Measurements from ENCODE around the gene FAM98B.

Gene FAM98B

DNA sequence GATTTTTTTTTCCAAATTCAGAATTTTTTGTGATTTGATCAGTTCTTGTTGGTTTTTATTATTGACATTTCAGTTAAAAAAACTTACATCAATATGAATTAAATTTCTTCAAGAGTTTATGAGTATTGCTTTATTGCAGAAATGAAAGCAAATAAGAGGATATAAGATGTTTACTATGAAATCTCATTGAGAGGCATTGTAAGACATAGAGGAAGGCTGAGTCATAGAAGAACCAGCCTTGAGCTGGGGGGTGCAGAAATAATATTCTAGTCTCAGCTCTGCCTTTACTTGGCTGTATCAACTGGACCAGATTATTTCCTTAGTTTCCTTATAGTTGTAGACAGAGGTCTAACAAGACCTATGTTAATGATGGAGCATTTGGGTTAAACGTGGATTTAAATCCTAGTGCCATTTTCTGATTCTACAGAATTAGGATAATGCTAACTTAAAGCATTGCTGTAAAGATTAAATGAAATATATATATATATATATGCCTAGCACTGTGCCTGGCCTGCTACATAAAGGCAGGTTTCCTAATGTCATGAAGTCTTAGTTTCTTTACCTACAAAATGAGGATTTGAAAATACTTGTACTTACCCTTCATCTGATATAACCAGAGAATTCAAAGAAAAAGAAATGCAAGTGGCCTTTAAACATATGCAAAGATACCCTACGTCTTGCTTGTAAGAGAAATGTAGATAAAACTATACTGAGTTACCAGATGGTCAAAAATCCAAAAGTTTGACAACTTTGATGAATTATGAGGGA lies 7.3 kb downstream of the FAM98B start:
- no peak for DNase-seq (ENCODE audit: low read depth)

DNA sequence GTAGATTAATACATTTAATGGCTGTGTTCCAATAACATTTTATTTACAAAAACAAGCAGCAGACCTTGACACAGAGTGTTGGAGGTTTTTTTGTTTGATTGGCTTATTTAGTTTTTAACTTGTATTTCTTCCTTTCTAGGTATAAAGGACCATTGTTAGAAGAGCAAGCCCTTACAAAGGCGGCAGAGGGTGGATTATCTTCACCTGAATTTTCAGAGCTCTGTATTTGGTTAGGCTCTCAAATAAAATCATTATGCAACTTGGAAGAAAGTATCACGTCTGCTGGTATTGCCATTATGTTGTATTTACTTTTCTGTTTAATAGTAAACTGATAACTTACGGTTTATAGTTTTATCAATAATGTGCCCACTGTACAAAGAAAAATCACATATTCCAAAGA lies 10.0 kb downstream of the FAM98B start:
- no peak for DNase-seq (ENCODE audit: low read depth)

GRCh38 chr15:38464675-38465074 lies 10.7 kb downstream of the FAM98B start:
- no peak for DNase-seq (ENCODE audit: low read depth)

- DNase-seq (ENCODE audit: low read depth), result no peak
Measured at GRCh38 chr15:38470816-38471215, 16.9 kb downstream of the FAM98B start.

- DNase-seq (ENCODE audit: low read depth), result no peak
Measured at GRCh38 chr15:38471974-38472373, 18.0 kb downstream of the FAM98B start.

DNA sequence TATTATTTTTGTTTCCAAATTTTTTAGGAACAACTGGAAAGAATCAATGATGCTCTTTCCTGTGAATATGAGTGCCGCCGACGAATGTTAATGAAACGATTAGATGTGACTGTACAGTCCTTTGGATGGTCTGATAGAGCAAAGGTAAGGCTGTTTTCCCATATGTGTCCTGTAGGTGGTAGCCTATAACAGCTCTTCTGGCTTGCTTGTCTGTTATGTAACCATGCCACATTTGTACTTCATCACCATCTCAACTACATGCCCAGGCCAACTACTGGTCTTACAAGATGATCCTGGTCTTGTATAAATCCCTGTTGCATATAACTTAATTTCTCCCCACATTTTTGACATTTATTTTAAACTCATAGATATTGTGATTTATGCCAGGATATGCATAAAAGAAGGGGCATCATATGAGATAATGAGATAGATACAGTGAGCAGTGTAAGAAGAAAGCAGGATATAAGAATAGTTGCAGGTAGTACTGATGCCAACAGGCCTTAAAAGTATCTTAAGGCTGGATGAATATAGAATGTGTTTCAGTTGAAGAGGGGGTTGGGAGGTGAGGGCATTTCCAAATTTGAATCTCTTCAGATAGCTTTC lies 20.3 kb downstream of the FAM98B start:
- DNase-seq (ENCODE audit: low read depth), result no peak

- DNase-seq (ENCODE audit: low read depth), result no peak
Measured at GRCh38 chr15:38475361-38475760, 21.4 kb downstream of the FAM98B start.

DNA sequence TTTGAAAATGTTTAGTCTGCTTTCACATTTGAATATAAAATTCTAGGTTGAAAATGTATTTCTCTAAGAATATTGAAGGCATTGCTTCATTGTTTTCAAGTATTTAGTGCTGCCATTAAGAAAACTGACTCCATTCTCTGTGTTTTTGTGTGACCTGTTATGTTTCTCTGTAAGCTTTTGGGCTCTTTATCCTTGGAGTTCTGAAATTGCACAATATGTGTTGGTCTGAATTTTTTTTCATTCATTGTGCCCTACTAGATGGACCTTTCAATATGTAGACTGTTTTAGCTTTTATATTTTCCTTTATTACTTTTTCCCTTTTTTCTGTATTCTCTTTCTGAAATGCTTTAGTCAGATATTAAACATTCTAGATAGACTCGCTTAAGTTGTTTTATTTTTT lies 22.2 kb downstream of the FAM98B start:
- DNase-seq (ENCODE audit: low read depth), result no peak

DNA sequence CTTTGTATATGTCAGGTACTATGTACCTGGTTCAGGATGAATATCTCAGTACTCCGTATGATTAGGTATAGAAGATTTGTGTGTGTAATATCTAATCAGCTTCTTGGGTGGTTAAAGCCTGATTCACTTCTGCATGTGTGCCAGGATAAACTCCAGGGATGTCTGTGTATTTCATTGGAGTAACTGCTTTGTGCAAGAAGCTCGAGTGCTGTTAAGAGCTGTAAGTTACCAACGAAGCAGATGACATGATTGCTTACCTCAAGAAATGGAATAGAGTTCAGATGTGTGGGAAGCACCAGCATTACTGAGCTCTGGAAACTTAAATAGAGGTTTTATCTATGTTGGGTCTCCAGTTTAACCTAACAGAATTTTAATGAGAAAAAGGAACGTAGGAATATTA lies 23.7 kb downstream of the FAM98B start:
- DNase-seq (ENCODE audit: low read depth), result no peak

DNA sequence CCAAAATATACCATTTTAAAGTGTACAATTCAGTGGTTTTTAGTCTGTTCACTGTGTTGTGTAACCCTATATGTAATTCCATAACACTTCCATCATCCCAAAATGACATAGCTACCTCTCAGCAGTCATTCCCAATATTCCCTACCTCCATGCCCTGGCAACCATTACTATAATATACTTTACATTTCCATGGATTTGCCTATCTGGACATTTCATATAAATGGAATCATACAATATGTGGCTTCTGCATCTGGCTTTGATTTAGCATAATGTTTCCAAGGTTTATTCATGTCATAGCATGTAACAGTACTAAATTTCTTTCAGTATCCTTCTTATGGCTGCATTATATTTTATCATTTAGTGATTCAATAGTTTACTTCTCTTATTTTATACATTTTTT lies 25.3 kb downstream of the FAM98B start:
- DNase-seq (ENCODE audit: low read depth), result no peak

- no peak for DNase-seq (ENCODE audit: low read depth)
Measured at GRCh38 chr15:38479756-38480155, 25.8 kb downstream of the FAM98B start.

DNA sequence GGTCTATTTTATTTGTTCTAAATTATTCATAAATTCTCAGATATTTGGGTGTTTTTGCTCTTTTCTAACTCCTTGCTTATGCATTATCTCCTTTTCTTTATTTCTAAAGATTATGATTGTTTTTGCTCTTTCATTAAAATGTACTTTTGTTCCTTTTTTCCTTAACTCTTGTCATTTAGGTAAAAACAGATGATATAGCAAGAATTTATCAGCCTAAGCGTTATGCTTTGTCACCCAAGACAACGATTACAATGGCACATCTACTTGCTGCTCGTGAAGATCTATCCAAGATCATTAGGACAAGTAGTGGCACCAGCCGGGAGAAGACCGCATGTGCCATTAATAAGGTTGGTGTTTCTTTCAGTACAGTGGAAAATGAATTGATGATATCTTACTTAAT lies 27.2 kb downstream of the FAM98B start:
- no peak for DNase-seq (ENCODE audit: low read depth)

- DNase-seq (ENCODE audit: low read depth), result no peak
Measured at GRCh38 chr15:38481761-38482160, 27.8 kb downstream of the FAM98B start.

DNA sequence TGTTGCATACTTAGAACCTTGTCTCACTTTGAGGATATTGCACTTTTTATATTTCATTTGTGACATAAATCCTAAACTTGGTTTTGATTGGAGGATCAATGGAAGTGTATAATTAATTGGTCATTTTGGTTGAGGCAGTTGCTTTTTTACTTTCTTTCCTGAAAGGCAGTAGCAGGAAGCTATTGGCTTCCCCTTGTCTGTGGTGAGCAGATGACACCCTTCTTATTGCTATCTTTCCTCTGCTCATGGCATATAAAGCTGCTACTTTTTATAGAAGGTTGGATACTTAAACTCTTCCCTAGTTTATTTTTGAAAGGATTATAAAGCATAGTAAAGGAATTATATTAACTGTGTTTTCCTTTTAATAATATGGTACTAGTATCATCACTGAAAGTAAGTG lies 28.6 kb downstream of the FAM98B start:
- DNase-seq (ENCODE audit: low read depth), result no peak

- DNase-seq (ENCODE audit: low read depth), result no peak
Measured at GRCh38 chr15:38486936-38487335, 33.0 kb downstream of the FAM98B start.

GRCh38 chr15:38487378-38487777 lies 33.5 kb downstream of the FAM98B start:
- no peak for DNase-seq (ENCODE audit: low read depth)

GRCh38 chr15:38490242-38490922 lies 36.5 kb downstream of the FAM98B start:
- DNase-seq (ENCODE audit: low read depth), result no peak

- DNase-seq (ENCODE audit: low read depth), result no peak
Measured at GRCh38 chr15:38496151-38496550, 42.2 kb downstream of the FAM98B start.

GRCh38 chr15:38499651-38500050 lies 45.7 kb downstream of the FAM98B start:
- DNase-seq (ENCODE audit: low read depth), result no peak

DNA sequence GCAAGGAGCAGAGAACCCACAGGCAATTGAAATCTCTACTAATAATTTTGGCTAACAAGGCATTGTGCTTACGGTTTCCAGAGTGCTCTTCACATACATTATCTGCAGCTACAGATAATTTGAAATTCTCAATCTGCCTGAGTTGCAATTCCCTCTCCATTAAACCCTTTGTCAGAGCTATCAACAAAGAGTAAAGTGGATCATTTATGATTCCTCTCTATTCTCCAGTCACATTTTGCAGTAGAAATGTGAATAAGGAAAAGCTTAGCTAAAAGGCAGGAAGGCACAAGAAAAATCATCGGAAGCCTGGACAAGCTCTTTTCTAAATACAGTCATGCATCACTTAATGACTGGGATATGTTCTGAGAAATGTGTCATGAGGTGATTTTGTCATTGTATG lies 49.6 kb downstream of the FAM98B start:
- no peak for DNase-seq (ENCODE audit: low read depth)

DNA sequence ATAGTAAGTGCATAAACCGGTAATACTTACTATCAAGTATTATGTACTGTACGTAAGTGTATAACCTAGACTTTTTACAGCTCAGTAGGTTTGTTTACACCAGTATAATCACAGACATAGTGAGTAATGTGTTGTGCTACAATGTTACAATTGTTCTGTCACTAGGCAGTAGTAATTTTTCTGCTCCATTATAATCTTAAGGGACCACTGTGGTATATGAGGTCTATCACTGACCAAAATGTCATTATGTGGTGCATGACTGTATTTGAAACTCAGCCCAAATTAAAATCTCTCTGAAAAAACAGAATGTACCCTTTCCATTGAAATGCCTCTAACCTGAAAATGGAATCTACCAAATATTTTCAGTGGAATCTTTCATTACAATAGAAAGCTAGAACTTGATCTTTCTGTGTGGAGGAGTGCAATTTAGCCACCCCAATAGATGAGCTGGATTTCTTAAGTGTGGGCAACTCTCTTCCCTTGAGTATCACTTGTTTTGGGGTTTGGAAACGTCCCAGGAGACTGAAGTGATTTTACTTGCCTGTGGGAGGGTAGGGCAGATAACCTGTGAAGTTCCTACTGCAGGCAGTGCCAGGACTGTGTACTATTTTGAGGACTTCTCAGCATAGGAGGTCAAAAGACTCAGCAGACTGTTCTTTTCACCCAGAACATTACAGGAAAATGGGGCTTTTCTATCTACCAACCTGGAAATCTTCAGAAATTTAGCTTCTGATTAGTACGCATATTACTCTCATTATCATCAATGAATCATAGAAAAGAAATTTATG lies 50.9 kb downstream of the FAM98B start:
- DNase-seq (ENCODE audit: low read depth), result no peak

DNA sequence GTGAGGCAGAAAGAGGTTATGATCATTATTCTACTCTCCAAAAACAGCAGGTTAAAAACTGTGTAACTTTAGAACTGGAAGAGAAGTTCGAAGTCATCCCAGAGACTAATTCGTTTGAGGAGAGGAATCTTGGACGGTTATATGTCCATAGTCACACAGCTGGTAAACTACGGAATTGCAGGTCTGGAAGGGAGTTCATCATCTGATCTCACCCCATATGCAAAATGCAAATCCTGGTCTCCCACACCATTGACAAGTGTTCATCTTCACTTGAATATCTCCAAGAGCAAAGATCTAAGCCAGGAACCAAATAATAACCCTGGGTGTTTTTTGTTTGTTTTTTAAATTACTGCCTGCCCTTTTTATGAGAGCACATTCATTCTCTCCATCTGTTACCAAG lies 53.1 kb downstream of the FAM98B start:
- DNase-seq (ENCODE audit: low read depth), result no peak

GRCh38 chr15:38507570-38507969 lies 53.6 kb downstream of the FAM98B start:
- no peak for DNase-seq (ENCODE audit: low read depth)
